Measurements from ENCODE around the gene NCOA7.
"Not testable (repeated sequence)": the region's sequence is repeated elsewhere in the genome, so short reads cannot be mapped to it uniquely, and the experiment has no call there.

The NCOA7 gene

GRCh38 chr6:125899726-125900182 is 109.0 kb downstream of the NCOA7 start:
- TF ChIP-seq CTCF (IDR thresholded peaks at IDR 0.05; ENCODE audit: low read depth, low read length) = no peak
- H3K4me3 ChIP-seq (ENCODE audit: low read depth, low read length) = no peak overlapping the region

GRCh38 chr6:125904871-125905270 is 114.1 kb downstream of the NCOA7 start:
- H3K4me3 ChIP-seq (ENCODE audit: low read depth, low read length) = no peak overlapping the region
- TF ChIP-seq CTCF (IDR thresholded peaks at IDR 0.05; ENCODE audit: low read depth, low read length) = no peak

- H3K4me3 ChIP-seq (ENCODE audit: low read depth, low read length) = no peak overlapping the region
- peak; percentile 93 for TF ChIP-seq CTCF (IDR thresholded peaks at IDR 0.05; ENCODE audit: low read depth, low read length)
Observed at GRCh38 chr6:125906158-125906998, 115.6 kb downstream of the NCOA7 start.

- no peak for TF ChIP-seq CTCF (IDR thresholded peaks at IDR 0.05; ENCODE audit: low read depth, low read length)
- no peak overlapping the region for H3K4me3 ChIP-seq (ENCODE audit: low read depth, low read length)
Observed at GRCh38 chr6:125910527-125910926, 119.8 kb downstream of the NCOA7 start.

GRCh38 chr6:125911051-125911451 is 120.3 kb downstream of the NCOA7 start:
- H3K4me3 ChIP-seq (ENCODE audit: low read depth, low read length) = not testable (repeated sequence)

- H3K4me3 ChIP-seq (ENCODE audit: low read depth, low read length) = not testable (repeated sequence)
Observed at GRCh38 chr6:125912430-125912829, 121.7 kb downstream of the NCOA7 start.

GRCh38 chr6:125913145-125913544 is 122.4 kb downstream of the NCOA7 start:
- no peak for TF ChIP-seq CTCF (IDR thresholded peaks at IDR 0.05; ENCODE audit: low read depth, low read length)

GRCh38 chr6:125913864-125914351 is 123.1 kb downstream of the NCOA7 start:
- no peak overlapping the region for H3K4me3 ChIP-seq (ENCODE audit: low read depth, low read length)

More at GRCh38 chr6:125913145-125913544, 122.4 kb downstream of the NCOA7 start:
- H3K4me3 ChIP-seq (ENCODE audit: low read depth, low read length) = no peak overlapping the region

More at GRCh38 chr6:125913864-125914351, 123.1 kb downstream of the NCOA7 start:
- TF ChIP-seq CTCF (IDR thresholded peaks at IDR 0.05; ENCODE audit: low read depth, low read length) = no peak

Measured in WI38 (cell line).